Measurements from ENCODE around the gene LZTR1.

The LZTR1 gene

GRCh38 chr22:20999350-21000206 is 17.5 kb downstream of the LZTR1 start:
- H3K27me3 ChIP-seq (ENCODE audit: low read depth, low read length), result no peaks in the 10 kb centered on the region
- no peak overlapping the region for H3K9ac ChIP-seq (ENCODE audit: low read length)

GRCh38 chr22:21000207-21000986 is 18.3 kb downstream of the LZTR1 start:
- peaks cover 42% of the 10 kb centered on the region for H3K36me3 ChIP-seq (replicated peaks; ENCODE audit: low read depth, low read length)
- no peak overlapping the region for H3K27ac ChIP-seq (ENCODE audit: low read length)
- no peak overlapping the region for H2AFZ ChIP-seq (ENCODE audit: low read depth, low read length)
- H3K27me3 ChIP-seq (ENCODE audit: low read depth, low read length), result no peaks in the 10 kb centered on the region
- H3K9me3 ChIP-seq (ENCODE audit: insufficient read depth, low read length), result no peaks in the 10 kb centered on the region
- 0 out of 2 replicates have a peak, but pooled peaks cover 3% of the 10 kb centered on the region for H4K20me1 ChIP-seq (ENCODE audit: insufficient read depth, low read length)
- H3K4me2 ChIP-seq (ENCODE audit: low read length), result peak overlapping the region; percentile 75
- H3K4me3 ChIP-seq (ENCODE audit: low read length), result peak overlapping the region; percentile 91
- peak overlapping the region; percentile 98 for H3K9ac ChIP-seq (ENCODE audit: low read length)
- TF ChIP-seq CTCF (IDR thresholded peaks at IDR 0.05; ENCODE audit: low read depth, low read length), result no peak
- no peak for TF ChIP-seq EZH2phosphoT487 (IDR thresholded peaks at IDR 0.05; ENCODE audit: low read depth)
- peaks cover 35% of the 10 kb centered on the region for H3K79me2 ChIP-seq (ENCODE audit: low read length)
- peaks cover 18% of the 10 kb centered on the region for H3K4me1 ChIP-seq (ENCODE audit: low read length)

More at GRCh38 chr22:20999350-21000206, 17.5 kb downstream of the LZTR1 start:
- Histone ChIP-seq H3K4me1 (ENCODE audit: low read length) (peaks cover 18% of the 10 kb centered on the region), H3K9me3 (ENCODE audit: insufficient read depth, low read length) (no peaks in the 10 kb centered on the region), H3K4me2 (ENCODE audit: low read length) (0 out of 2 replicates have a peak overlapping the region, but pooled peaks have one; percentile 75), H3K4me3 (ENCODE audit: low read length) (no peak overlapping the region), H4K20me1 (ENCODE audit: insufficient read depth, low read length) (0 out of 2 replicates have a peak, but pooled peaks cover 3% of the 10 kb centered on the region), H3K79me2 (ENCODE audit: low read length) (peaks cover 35% of the 10 kb centered on the region), H3K36me3 (replicated peaks; ENCODE audit: low read depth, low read length) (peaks cover 42% of the 10 kb centered on the region), H3K27ac (ENCODE audit: low read length) (no peak overlapping the region), H2AFZ (ENCODE audit: low read depth, low read length) (no peak overlapping the region)
- no peak for TF ChIP-seq EZH2phosphoT487 (IDR thresholded peaks at IDR 0.05; ENCODE audit: low read depth)
- no peak for TF ChIP-seq CTCF (IDR thresholded peaks at IDR 0.05; ENCODE audit: low read depth, low read length)

GRCh38 chr22:21000987-21001600 is 19.0 kb downstream of the LZTR1 start:
- no peak for TF ChIP-seq EZH2phosphoT487 (IDR thresholded peaks at IDR 0.05; ENCODE audit: low read depth)
- TF ChIP-seq CTCF (IDR thresholded peaks at IDR 0.05; ENCODE audit: low read depth, low read length), result no peak
- Histone ChIP-seq H4K20me1 (ENCODE audit: insufficient read depth, low read length) (0 out of 2 replicates have a peak, but pooled peaks cover 3% of the 10 kb centered on the region), H3K4me3 (ENCODE audit: low read length) (peak overlapping the region; percentile 91), H3K79me2 (ENCODE audit: low read length) (peaks cover 35% of the 10 kb centered on the region), H3K9me3 (ENCODE audit: insufficient read depth, low read length) (no peaks in the 10 kb centered on the region), H3K27ac (ENCODE audit: low read length) (peak overlapping the region; percentile 94), H3K27me3 (ENCODE audit: low read depth, low read length) (no peaks in the 10 kb centered on the region), H3K4me1 (ENCODE audit: low read length) (peaks cover 18% of the 10 kb centered on the region), H3K9ac (ENCODE audit: low read length) (peak overlapping the region; percentile 98), H3K36me3 (replicated peaks; ENCODE audit: low read depth, low read length) (peaks cover 42% of the 10 kb centered on the region), H3K4me2 (ENCODE audit: low read length) (peak overlapping the region; percentile 75), H2AFZ (ENCODE audit: low read depth, low read length) (0 out of 2 replicates have a peak overlapping the region, but pooled peaks have one; percentile 55)
